Hepatic stellate cell (primary cell): ENCODE measurements around the gene PIGN.
A peak's percentile ranks its signal among the peaks of the same experiment; 100 is the strongest.
"Not testable (repeated sequence)": the region's sequence is repeated elsewhere in the genome, so short reads cannot be mapped to it uniquely, and the experiment has no call there.

Experiments
- DNase-seq: peaks from one replicate; pipeline ENCODE4 v3.0.0; 2011; ENCODE audit warnings: low spot score

The PIGN gene

DNA sequence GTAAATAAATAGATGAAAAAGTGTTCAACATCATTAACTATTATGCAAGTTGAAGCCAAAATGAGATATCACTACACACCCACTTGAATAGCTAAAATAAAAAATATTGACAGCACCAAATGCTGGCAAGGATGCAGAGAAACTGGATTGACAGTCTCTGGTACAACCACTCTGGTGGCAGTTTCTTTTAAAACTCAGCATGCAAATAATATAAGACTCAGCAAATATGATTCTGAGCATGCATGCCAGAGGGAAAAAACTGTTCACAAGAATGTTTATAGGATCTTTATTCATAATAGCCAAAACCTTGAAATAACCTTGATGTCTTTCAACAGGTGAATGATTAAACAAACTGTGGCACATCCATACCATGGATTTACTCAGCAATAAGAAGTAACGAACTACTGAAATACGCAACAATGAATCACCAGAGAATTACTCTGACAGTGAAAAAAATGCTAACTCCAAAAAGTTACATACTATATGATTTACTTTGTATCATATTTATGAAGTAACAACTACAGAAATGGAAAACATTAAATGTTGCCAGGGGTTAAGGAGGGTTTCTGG is 131.8 kb downstream of the PIGN start:
- DNase-seq = no peak

DNA sequence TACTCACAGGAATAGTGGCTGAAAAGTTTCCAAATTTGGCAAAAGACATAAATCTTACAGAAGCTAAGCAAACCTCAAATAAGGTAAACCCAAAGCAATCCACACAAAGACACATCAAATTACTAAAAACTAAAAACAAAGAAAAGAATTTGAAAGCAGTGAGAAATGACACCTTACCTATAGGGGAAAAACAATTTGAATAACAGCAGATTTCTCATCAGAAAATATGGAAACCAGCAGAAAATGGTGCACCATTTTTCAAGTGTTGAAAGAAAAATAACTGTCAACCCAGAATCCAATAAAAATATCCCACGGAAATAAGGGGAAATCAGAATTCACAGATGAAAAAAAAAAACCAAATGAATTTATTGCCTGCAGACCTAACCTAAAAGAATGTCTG is 138.6 kb downstream of the PIGN start:
- no peak for DNase-seq

DNA sequence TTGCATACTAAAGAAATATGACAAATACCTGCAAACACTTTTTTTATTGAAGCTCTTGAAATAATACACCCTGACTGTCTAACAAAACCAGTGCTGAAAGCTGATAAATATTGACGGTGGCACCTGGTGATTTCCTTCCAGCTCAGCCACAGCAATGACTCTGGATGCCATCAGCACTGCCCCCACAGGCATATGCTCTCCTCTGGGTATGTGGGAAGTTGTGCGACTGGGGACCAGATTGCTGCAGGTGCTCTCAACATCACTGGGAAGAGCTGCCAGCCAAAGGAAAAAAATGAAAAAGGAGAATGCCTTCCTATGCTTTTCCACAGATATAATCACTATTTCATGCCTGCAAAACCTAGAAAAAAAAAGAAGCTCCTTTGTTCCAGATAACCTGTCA is 141.5 kb downstream of the PIGN start:
- no peak for DNase-seq

DNA sequence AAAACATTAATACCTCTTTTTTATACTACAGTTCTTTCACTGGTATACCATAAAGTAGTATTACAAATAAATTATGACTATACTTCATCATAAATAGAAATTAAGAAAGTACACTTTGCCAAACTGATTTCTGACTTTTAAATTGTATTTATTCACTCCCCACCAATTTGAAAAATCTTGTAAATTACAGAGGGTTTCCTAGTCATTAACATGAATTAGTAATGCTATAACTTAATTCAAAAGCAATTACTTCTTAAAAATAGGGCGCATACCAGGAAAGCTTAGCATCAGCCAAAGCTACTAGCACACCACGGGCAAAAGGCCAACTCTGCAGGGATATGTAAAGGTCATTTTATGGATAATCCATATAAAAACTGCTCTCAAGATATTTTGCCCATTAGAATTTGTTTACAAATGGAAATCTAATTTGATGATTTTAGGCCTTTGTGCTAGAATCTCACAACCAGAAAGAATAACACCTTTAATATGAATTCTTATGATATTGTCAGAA is 142.3 kb downstream of the PIGN start:
- no peak for DNase-seq

DNA sequence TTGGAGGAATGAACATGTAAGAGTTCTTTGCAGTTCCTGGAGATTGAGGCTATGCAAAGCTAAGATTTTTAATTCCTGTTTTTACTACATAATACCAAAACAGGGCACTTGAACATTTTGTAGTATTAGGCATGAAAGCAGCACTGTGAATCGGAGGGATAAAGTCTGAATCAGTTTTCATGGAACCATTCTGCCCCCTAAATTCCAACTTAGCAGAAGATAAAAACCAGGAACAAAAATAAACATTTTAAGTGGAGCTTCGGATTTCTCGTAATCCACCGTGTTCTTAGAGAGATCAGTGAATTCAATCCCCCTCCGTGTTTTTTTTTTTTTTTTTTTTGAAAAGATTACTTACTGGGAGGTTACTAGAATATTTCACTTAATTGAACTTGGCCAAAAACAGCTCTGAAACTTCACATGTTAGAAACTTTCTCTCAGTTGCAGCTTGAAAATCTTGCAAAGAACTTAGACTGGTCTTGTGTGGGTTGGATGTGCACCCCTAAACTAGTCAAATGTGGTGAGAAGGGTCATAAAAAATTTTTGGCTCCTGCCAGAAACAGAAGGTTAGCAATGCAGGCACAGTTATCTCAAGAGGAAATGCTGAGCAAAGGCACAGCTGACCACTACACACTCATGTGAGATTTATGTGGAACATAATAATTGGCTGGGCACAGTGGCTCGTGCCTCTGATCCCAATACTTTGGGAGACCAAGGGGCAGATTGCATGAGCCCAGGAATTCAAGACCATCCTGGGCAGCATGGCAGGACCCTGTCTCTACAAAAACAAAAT is 148.7 kb downstream of the PIGN start:
- peak; percentile 19 for DNase-seq

- DNase-seq = no peak
These were observed 149.7 kb downstream of the PIGN start for GRCh38 chr18:62037012-62037742.

DNA sequence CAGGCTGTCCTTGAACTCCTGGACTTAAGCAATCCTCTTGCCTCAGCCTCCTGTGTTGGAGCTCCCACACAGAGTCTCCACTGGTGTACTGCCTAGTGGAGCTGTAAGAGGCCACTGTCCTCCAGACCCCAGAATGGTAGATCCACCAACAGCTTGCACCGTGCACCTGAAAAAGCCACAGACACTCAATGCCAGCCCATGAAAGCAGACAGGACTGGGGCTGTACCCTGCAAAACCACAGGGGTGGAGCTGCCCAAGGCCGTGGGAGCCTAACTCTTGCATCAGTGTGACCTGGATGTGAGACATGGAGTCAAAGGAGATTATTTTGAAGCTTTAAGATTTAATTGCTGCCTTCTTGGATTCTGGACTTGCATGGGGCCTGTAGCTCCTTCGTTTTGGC is 152.6 kb downstream of the PIGN start:
- not testable (repeated sequence) for DNase-seq

GRCh38 chr18:62033756-62034155 is 153.1 kb downstream of the PIGN start:
- no peak for DNase-seq

DNA sequence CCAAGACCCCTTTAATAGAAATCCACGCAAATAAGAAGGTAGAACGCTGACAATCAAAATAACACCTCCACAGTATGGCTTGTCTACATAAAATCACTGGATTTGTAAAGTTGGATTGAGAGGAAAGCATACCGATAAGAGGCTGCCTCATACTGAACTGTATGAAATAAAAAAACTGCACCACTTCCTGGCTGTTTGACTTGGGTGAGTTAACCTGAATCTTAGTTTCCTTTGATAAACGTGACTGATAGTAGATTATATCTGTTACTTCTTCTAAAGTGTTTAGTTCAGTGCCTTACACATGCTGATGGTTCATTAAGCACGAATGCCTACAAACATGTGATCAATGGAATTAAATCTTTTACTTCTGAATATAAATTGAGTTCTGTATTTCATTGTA is 153.6 kb downstream of the PIGN start:
- DNase-seq = no peak

- DNase-seq = no peak
These were observed 156.5 kb downstream of the PIGN start for GRCh38 chr18:62030091-62030985.

- DNase-seq = no peak
These were observed 158.1 kb downstream of the PIGN start for GRCh38 chr18:62028715-62029114.

DNA sequence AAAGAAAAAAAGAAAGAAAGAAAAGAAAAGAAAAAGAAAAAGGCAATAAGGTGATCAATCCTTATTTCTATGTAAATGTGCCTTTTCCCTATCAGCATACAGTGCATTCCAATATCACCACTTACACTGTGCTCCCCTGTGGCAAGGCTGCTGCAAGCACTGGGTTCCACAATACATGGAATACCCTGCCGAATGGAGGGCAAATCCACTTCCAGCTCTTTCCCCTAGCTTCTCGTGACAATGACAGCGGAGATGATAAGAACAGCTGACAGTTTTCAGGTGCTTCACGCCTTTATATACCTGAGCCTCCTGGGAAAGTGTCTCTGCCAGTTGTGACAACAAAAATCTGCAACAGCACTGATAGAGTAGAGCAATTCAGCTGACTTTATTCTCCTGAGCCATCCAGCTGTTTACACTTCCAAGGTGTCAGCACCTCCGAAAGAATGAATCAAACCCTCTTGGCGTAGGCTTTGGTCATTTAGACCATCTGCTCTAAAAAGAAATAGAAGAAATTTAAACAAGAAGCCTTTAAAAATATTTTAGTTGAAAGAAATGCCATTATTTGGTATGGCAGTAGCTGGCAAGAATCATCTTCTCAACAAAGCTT is 158.8 kb downstream of the PIGN start:
- DNase-seq = no peak

DNA sequence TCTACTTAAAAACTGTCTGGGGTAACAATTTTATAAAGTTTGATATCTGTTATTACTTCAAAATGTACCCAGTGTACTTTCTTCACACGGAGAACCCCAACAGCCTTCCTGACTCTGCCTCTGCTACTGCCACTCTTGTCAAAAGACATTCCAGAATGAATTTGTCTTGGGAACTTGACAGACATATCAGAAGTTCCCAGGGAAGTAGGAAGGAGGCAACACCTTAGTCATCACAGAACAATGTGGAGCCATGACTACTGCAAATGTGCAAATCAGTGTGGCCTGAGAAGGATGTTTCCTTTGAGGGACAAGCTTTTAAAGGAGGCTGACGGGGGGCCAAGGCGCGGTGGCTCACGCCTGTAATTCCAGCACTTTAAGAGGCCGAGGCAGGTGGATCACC is 160.3 kb downstream of the PIGN start:
- DNase-seq = peak; percentile 42

GRCh38 chr18:62024983-62025382 is 161.9 kb downstream of the PIGN start:
- DNase-seq = no peak

- no peak for DNase-seq
These were observed 163.3 kb downstream of the PIGN start for GRCh38 chr18:62023536-62023935.

GRCh38 chr18:62018759-62019041 is 168.2 kb downstream of the PIGN start:
- DNase-seq = no peak

DNA sequence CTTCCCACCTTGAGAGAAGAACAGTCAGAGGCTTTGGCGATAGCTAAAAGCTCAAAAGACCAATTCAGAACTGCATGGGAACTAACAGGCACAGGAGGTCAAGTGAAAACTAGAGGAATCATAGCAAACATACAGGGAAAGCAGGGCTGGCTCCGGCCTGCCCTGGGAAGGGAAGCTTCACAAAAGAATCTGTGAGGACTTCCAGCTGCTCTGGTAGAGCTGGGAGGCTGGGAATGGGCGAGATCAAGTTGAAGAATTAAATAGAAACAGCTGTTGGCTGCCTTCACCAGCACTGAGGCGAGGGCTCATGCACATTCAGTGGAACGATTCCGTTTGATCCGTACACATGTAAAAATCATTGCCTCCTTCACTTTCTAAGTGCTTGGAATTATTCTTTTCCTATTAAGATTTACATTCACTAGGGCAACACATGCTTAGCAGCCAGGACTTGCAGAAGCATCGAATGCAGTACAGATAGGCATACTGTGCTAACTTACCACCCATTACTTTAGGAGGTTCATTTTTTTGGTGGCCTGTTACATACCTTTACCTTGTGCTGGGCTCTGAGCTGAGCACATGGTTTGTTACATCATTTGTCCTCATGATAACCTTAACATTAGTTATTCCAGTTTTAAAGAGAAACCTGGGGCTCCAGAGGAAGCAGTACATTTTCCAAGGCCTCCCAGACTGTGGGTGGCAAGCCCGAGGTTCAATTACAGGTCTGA is 168.7 kb downstream of the PIGN start:
- peak; percentile 65 for DNase-seq

GRCh38 chr18:62017618-62018017 is 169.2 kb downstream of the PIGN start:
- DNase-seq = no peak

GRCh38 chr18:62011416-62011815 is 175.4 kb downstream of the PIGN start:
- DNase-seq = no peak

DNA sequence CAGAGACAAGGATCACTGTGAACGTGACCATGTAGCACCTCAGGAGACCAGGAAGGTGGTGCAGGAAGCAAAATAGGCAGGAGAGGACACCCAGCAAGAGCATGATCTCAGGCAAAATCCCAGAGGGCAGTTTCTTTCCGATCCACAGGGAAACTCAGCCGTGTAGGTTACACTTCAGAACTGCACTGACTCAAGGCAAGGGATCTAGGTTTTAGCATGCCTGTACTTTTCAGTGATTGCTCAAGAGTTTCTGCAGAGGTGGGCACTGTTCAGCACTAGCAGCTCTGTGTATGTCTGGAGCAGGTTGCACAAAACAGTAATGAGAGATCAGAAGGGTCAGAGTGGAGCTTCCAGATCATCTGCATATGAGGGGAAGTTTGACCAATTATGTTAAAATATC is 177.3 kb downstream of the PIGN start:
- no peak for DNase-seq

DNA sequence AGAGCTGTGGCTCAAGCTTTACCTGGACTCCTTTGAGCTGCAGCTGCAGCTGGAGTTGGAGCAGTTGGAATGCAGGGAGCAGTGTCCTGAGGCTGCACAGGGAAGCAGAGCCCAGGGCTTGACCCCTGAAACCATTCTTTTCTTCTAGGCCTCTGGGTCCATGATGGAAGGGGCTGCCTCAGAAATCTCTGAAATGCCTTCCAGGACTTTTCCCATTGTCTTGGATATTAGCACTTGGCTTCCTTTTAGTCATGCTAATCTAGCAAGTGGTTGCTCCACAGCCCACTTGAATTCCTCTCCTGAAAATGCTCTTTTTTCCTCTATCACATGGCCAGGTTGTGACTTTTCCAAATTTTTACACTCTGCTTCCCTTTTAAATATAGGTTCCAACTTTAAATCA is 185.5 kb downstream of the PIGN start:
- DNase-seq = no peak
